ENCODE results near the gene FOXQ1. TPM values are rescaled to one million over a fixed set of nuclear protein-coding genes. Genes with fewer than 3 reads are reported as not detected.

Gene FOXQ1
- total and polyA plus RNA-seq, 2 experiments from 2014 or later = not detected

- DNase-seq (ENCODE audit: low read depth in 1 of 2, low spot score in 1 of 2) = no peak
- TF ChIP-seq CTCF (IDR thresholded peaks at IDR 0.05; ENCODE audit: low read depth, low read length) = no peak
These were observed 33.7 kb upstream of the FOXQ1 start for GRCh38 chr6:1278061-1278720.

GRCh38 chr6:1279065-1279464, 32.8 kb upstream of the FOXQ1 start:
- Histone ChIP-seq H3K9me3 (ENCODE audit: low read depth) (no peaks in the 10 kb centered on the region), H3K4me1 (ENCODE audit: low read depth) (no peaks in the 10 kb centered on the region), H3K36me3 (no peaks in the 10 kb centered on the region), H3K4me3 (no peak overlapping the region), H3K27me3 (peaks cover 4% of the 10 kb centered on the region), H3K27ac (no peak overlapping the region)
- DNase-seq (ENCODE audit: low read depth in 1 of 2, low spot score in 1 of 2) = no peak
- no peak for TF ChIP-seq CTCF (IDR thresholded peaks at IDR 0.05; ENCODE audit: low read depth, low read length)

More at GRCh38 chr6:1278061-1278720, 33.7 kb upstream of the FOXQ1 start:
- H3K27me3 ChIP-seq = peaks cover 4% of the 10 kb centered on the region
- H3K4me3 ChIP-seq = no peak overlapping the region
- H3K9me3 ChIP-seq (ENCODE audit: low read depth) = no peaks in the 10 kb centered on the region
- no peaks in the 10 kb centered on the region for H3K4me1 ChIP-seq (ENCODE audit: low read depth)
- no peaks in the 10 kb centered on the region for H3K36me3 ChIP-seq
- H3K27ac ChIP-seq = no peak overlapping the region

- no peak overlapping the region for H3K27ac ChIP-seq
- no peak for TF ChIP-seq CTCF (IDR thresholded peaks at IDR 0.05; ENCODE audit: low read depth, low read length)
These were observed 31.1 kb upstream of the FOXQ1 start for GRCh38 chr6:1280666-1281300.

GRCh38 chr6:1281746-1282145, 30.2 kb upstream of the FOXQ1 start:
- no peak overlapping the region for H3K27ac ChIP-seq
- no peaks in the 10 kb centered on the region for H3K36me3 ChIP-seq
- H3K27me3 ChIP-seq = peaks cover 4% of the 10 kb centered on the region
- H3K4me1 ChIP-seq (ENCODE audit: low read depth) = no peaks in the 10 kb centered on the region
- H3K9me3 ChIP-seq (ENCODE audit: low read depth) = no peaks in the 10 kb centered on the region
- no peak overlapping the region for H3K4me3 ChIP-seq
- TF ChIP-seq CTCF (IDR thresholded peaks at IDR 0.05; ENCODE audit: low read depth, low read length) = no peak
- DNase-seq (ENCODE audit: low read depth in 1 of 2, low spot score in 1 of 2) = no peak

More at GRCh38 chr6:1280666-1281300, 31.1 kb upstream of the FOXQ1 start:
- DNase-seq (ENCODE audit: low read depth in 1 of 2, low spot score in 1 of 2) = no peak
- Histone ChIP-seq H3K9me3 (ENCODE audit: low read depth) (no peaks in the 10 kb centered on the region), H3K36me3 (no peaks in the 10 kb centered on the region), H3K4me3 (no peak overlapping the region), H3K4me1 (ENCODE audit: low read depth) (no peaks in the 10 kb centered on the region), H3K27me3 (peaks cover 4% of the 10 kb centered on the region)

DNA sequence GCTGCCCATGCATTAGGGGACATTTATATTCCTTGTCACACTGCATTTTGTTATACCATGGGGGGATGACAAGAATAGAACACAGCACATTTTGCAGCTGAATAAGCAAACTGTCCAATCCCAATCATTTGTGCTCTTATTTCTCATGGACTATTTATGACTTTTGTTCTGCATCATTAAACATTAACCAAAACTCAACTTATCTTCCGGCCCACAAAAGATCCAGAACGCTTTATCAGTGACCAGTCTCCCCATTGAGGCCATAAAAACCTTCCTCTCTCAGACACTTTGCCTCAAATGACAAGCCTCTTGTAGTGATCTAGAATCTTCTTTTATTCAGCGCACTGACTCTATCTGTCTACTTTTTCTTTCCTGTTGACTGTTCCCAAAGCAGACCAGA, 28.4 kb upstream of the FOXQ1 start:
- no peak for TF ChIP-seq CTCF (IDR thresholded peaks at IDR 0.05; ENCODE audit: low read depth, low read length)
- no peak overlapping the region for H3K4me3 ChIP-seq
- peaks cover 4% of the 10 kb centered on the region for H3K27me3 ChIP-seq
- H3K27ac ChIP-seq = no peak overlapping the region
- DNase-seq (ENCODE audit: low read depth in 1 of 2, low spot score in 1 of 2) = no peak
- H3K36me3 ChIP-seq = no peaks in the 10 kb centered on the region
- no peaks in the 10 kb centered on the region for H3K4me1 ChIP-seq (ENCODE audit: low read depth)
- H3K9me3 ChIP-seq (ENCODE audit: low read depth) = no peaks in the 10 kb centered on the region
